ENCODE results near the gene STK38L. TPM values are rescaled to one million over a fixed set of nuclear protein-coding genes. Genes with fewer than 3 reads are reported as not detected.

The STK38L gene
- polyA plus RNA-seq, 1 donor (not counting 4 experiments of a cell fraction or from before 2014, with no cell fraction given) = 25.4 TPM

GRCh38 chr12:27343255-27344000, 99.3 kb downstream of the STK38L start:
- Histone ChIP-seq H3K36me3 (ENCODE audit: control insufficient read depth in 2 of 2, extremely low read depth in 1 of 2, insufficient read depth in 2 of 2, low read length in 2 of 2) (peaks cover 0 to 3% of the 10 kb centered on the region in 2 experiments), H3K4me3 (ENCODE audit: control insufficient read depth in 2 of 3, extremely low read depth in 1 of 3, insufficient read depth in 2 of 3, low read depth in 1 of 3, low read length in 3 of 3) (peak overlapping the region in 2 of 3 experiments; percentile 34 to 40), H3K9ac (ENCODE audit: control insufficient read depth, extremely low read depth, insufficient read depth, low read length) (peak overlapping the region; percentile 65), H3K79me2 (ENCODE audit: control insufficient read depth, insufficient read depth, low read length) (peaks cover 79% of the 10 kb centered on the region), H3K9me3 (ENCODE audit: control insufficient read depth, low read depth, low read length) (no peaks in the 10 kb centered on the region), H2AFZ (ENCODE audit: control insufficient read depth, low read length) (no peak overlapping the region), H3K27ac (ENCODE audit: control insufficient read depth, insufficient read depth, low read length) (peak overlapping the region; percentile 97), H3K4me1 (ENCODE audit: control insufficient read depth, extremely low read depth, insufficient read depth, low read length) (peaks cover 71% of the 10 kb centered on the region), H4K20me1 (ENCODE audit: control insufficient read depth, extremely low read depth, insufficient read depth, low read length) (no peaks in the 10 kb centered on the region), H3K4me2 (ENCODE audit: control insufficient read depth, extremely low read depth, insufficient read depth, low read depth, low read length) (peak overlapping the region; percentile 74), H3K9me1 (ENCODE audit: control insufficient read depth, extremely low read depth, insufficient read depth, low read length) (no peaks in the 10 kb centered on the region), H3K27me3 (ENCODE audit: control insufficient read depth, extremely low read depth, insufficient read depth, low read length) (no peaks in the 10 kb centered on the region)
- peak; percentile 95 for FAIRE-seq
- dilution Hi-C loops (cut with MboI; ENCODE audit: extremely low pct_ligation_motif_present, low sequenced_read_pairs) = no loop called here
- TF ChIP-seq CTCF (optimal IDR thresholded peaks at IDR 0.05 in 1 of 3, IDR thresholded peaks at IDR 0.05 in 1 of 3, conservative IDR thresholded peaks at IDR 0.05 in 1 of 3; ENCODE audit: extremely low read depth in 1 of 3, insufficient read depth in 2 of 3, low read length in 3 of 3) = no peak
- TF ChIP-seq EZH2 (IDR thresholded peaks at IDR 0.05; ENCODE audit: low read length) = no peak
- peak; percentile 69 for DNase-seq (ENCODE audit: low read depth, low spot score)

- Histone ChIP-seq H3K4me1 (ENCODE audit: control insufficient read depth, extremely low read depth, insufficient read depth, low read length) (peaks cover 68% of the 10 kb centered on the region), H3K79me2 (ENCODE audit: control insufficient read depth, insufficient read depth, low read length) (peaks cover 79% of the 10 kb centered on the region), H3K4me2 (ENCODE audit: control insufficient read depth, extremely low read depth, insufficient read depth, low read depth, low read length) (peak overlapping the region; percentile 74), H3K36me3 (ENCODE audit: control insufficient read depth in 2 of 2, extremely low read depth in 1 of 2, insufficient read depth in 2 of 2, low read length in 2 of 2) (peaks cover 0 to 3% of the 10 kb centered on the region in 2 experiments), H3K9me3 (ENCODE audit: control insufficient read depth, low read depth, low read length) (no peaks in the 10 kb centered on the region), H3K27me3 (ENCODE audit: control insufficient read depth, extremely low read depth, insufficient read depth, low read length) (no peaks in the 10 kb centered on the region), H2AFZ (ENCODE audit: control insufficient read depth, low read length) (no peak overlapping the region), H4K20me1 (ENCODE audit: control insufficient read depth, extremely low read depth, insufficient read depth, low read length) (no peaks in the 10 kb centered on the region), H3K4me3 (ENCODE audit: control insufficient read depth in 2 of 3, extremely low read depth in 1 of 3, insufficient read depth in 2 of 3, low read depth in 1 of 3, low read length in 3 of 3) (peak overlapping the region in 2 of 3 experiments; percentile 3 to 40), H3K9ac (ENCODE audit: control insufficient read depth, extremely low read depth, insufficient read depth, low read length) (peak overlapping the region; percentile 50), H3K9me1 (ENCODE audit: control insufficient read depth, extremely low read depth, insufficient read depth, low read length) (no peaks in the 10 kb centered on the region), H3K27ac (ENCODE audit: control insufficient read depth, insufficient read depth, low read length) (peak overlapping the region; percentile 97)
- no peak for DNase-seq (ENCODE audit: low read depth, low spot score)
- dilution Hi-C loops (cut with MboI; ENCODE audit: extremely low pct_ligation_motif_present, low sequenced_read_pairs) = no loop called here
- TF ChIP-seq EZH2 (IDR thresholded peaks at IDR 0.05; ENCODE audit: low read length) = no peak
- TF ChIP-seq CTCF (optimal IDR thresholded peaks at IDR 0.05 in 1 of 3, IDR thresholded peaks at IDR 0.05 in 1 of 3, conservative IDR thresholded peaks at IDR 0.05 in 1 of 3; ENCODE audit: extremely low read depth in 1 of 3, insufficient read depth in 2 of 3, low read length in 3 of 3) = no peak
- peak; percentile 44 for FAIRE-seq
Measured at GRCh38 chr12:27344246-27344645, 100.2 kb downstream of the STK38L start.
